Measurements from ENCODE around the gene RABGEF1.
"Not testable (repeated sequence)": the region's sequence is repeated elsewhere in the genome, so short reads cannot be mapped to it uniquely, and the experiment has no call there.

The RABGEF1 gene

GRCh38 chr7:66767486-66767885, 27.0 kb downstream of the RABGEF1 start:
- not testable (repeated sequence) for DNase-seq

GRCh38 chr7:66768865-66769832, 28.6 kb downstream of the RABGEF1 start:
- no peak for DNase-seq

- no peak for DNase-seq
Observed at GRCh38 chr7:66769833-66770512, 29.4 kb downstream of the RABGEF1 start.

GRCh38 chr7:66771795-66772194, 31.3 kb downstream of the RABGEF1 start:
- peak in 1 of 3 experiments; percentile 37 for DNase-seq

GRCh38 chr7:66773744-66774143, 33.2 kb downstream of the RABGEF1 start:
- DNase-seq, result not testable (repeated sequence)

GRCh38 chr7:66776383-66776782, 35.9 kb downstream of the RABGEF1 start:
- not testable (repeated sequence) for DNase-seq

- DNase-seq, result no peak
Observed at GRCh38 chr7:66776800-66777442, 36.4 kb downstream of the RABGEF1 start.

GRCh38 chr7:66778201-66778600, 37.7 kb downstream of the RABGEF1 start:
- DNase-seq, result no peak

GRCh38 chr7:66779669-66780409, 39.3 kb downstream of the RABGEF1 start:
- DNase-seq, result no peak

GRCh38 chr7:66781408-66782090, 41.0 kb downstream of the RABGEF1 start:
- DNase-seq, result no peak

GRCh38 chr7:66782875-66783274, 42.3 kb downstream of the RABGEF1 start:
- DNase-seq, result peak in 1 of 3 experiments; percentile 12

GRCh38 chr7:66783887-66784595, 43.5 kb downstream of the RABGEF1 start:
- not testable (repeated sequence) for DNase-seq

- DNase-seq, result no peak
Observed at GRCh38 chr7:66790196-66790595, 49.7 kb downstream of the RABGEF1 start.

- no peak for DNase-seq
Observed at GRCh38 chr7:66790725-66791124, 50.2 kb downstream of the RABGEF1 start.

- DNase-seq, result no peak
Observed at GRCh38 chr7:66800591-66800990, 60.1 kb downstream of the RABGEF1 start.

- no peak for DNase-seq
Observed at GRCh38 chr7:66804001-66804400, 63.5 kb downstream of the RABGEF1 start.

GRCh38 chr7:66807736-66808135, 67.2 kb downstream of the RABGEF1 start:
- DNase-seq, result no peak

- DNase-seq, result no peak
Observed at GRCh38 chr7:66810716-66811115, 70.2 kb downstream of the RABGEF1 start.

- DNase-seq, result not testable (repeated sequence)
Observed at GRCh38 chr7:66815186-66815875, 74.8 kb downstream of the RABGEF1 start.

GRCh38 chr7:66815951-66816350, 75.4 kb downstream of the RABGEF1 start:
- DNase-seq, result no peak

GRCh38 chr7:66816658-66817057, 76.1 kb downstream of the RABGEF1 start:
- not testable (repeated sequence) for DNase-seq
